Stomach (tissue), 9 donors: Measurements from ENCODE around the gene COQ8B. TPM values are rescaled to one million over a fixed set of nuclear protein-coding genes. Genes with fewer than 3 reads are reported as not detected.

ENCODE experiments used
- DNase-seq, 2 donors: peaks; one replicate each; pipeline versions ENCODE4 v3.0.0 to v3.0.0-alpha.2; 2013 to 2019
- H3K27ac ChIP-seq, 5 donors: fragments of 200-600 bp in 4 of 5; sonication (generic) in 4 of 5; one replicate each; pipeline ENCODE4 v1.5.1; 2013 to 2019; ENCODE audit warnings: mild to moderate bottlenecking in 1 of 5, moderate library complexity in 1 of 5
- H3K27me3 ChIP-seq, 3 donors: fragments of 200-600 bp; sonication (generic); one replicate each; pipeline ENCODE4 v1.5.1; 2017 to 2019; ENCODE audit warnings: mixed run types in 1 of 3
- H3K36me3 ChIP-seq, 4 donors: fragments of 200-600 bp; sonication (generic); 1 replicate in 3 of 4; 2 replicates in 1 of 4; pipeline ENCODE4 v1.5.1; 2016 to 2019
- H3K4me1 ChIP-seq, 4 donors: fragments of 200-600 bp; sonication (generic); one replicate each; pipeline ENCODE4 v1.5.1; 2016 to 2019
- H3K4me3 ChIP-seq, 4 donors: fragments of 200-600 bp; sonication (generic) in 3 of 4; one replicate each; pipeline ENCODE4 v1.5.1; 2016 to 2019; ENCODE audit warnings: mild to moderate bottlenecking in 1 of 4
- H3K9me3 ChIP-seq, 4 donors: fragments of 200-600 bp; sonication (generic); one replicate each; pipeline ENCODE4 v1.5.1; 2016 to 2019
- EP300 ChIP-seq: sonication (generic); formaldehyde crosslinking; IDR thresholded peaks from one replicate; pipeline ENCODE4 v1.6.1; 2017; ENCODE audit warnings: antibody characterized with exemption
- POLR2A ChIP-seq, 4 donors: fragments of 450-650 bp; IDR thresholded peaks; one replicate each; pipeline ENCODE4 v1.6.1; 2016; ENCODE audit warnings: antibody characterized with exemption in 4 of 4, control low read depth in 2 of 4, mild to moderate bottlenecking in 1 of 4, moderate library complexity in 1 of 4
- POLR2AphosphoS5 ChIP-seq, 3 donors: sonication (generic); formaldehyde crosslinking; IDR thresholded peaks; one replicate each; pipeline ENCODE4 v1.6.1; 2016; ENCODE audit warnings: antibody characterized with exemption in 3 of 3
- WGBS, 5 donors: extraction: QIAGEN DNeasy Blood & Tissue Kit in 3 of 5; methylation state at CpG; one replicate each; pipeline versions ENCODE4 v1.1.5 to v1.1.7; 2013 to 2018; 5-methylcytosine and 5-hydroxymethylcytosine counted together
- intact Hi-C: fragments of 100-400 bp; cut with DNase I; formaldehyde crosslinking; loops from one replicate; pipeline ENCODE4 v1.15.1; 2023; ENCODE audit warnings: low total_unique reads
- polyA plus RNA-seq, 3 donors: library from polyadenylated mRNA; stranded (reverse); fragments of 200-250 nt; gene quantifications; one replicate each; pipeline ENCODE4 v1.2.3, GENCODE V29; 2013
- total RNA-seq, 5 donors: library from RNA; depleted of rRNA; stranded (reverse); fragments of >200 nt; gene quantifications; one replicate each; pipeline versions ENCODE4 v1.1.0 to v1.2.3, GENCODE V29; 2014 to 2016
- TF ChIP-seq, protein P1 (sequence below), 7 experiments: fragments of 450-650 bp in 4 of 7; fragments of 200-600 bp in 3 of 7; sonication (generic) in 3 of 7; IDR thresholded peaks; one replicate each; pipeline ENCODE4 v1.5.1; 2016 to 2019; ENCODE audit warnings: antibody characterized with exemption in 7 of 7, control low read depth in 2 of 7, mild to moderate bottlenecking in 1 of 7
- donor health status: healthy with polysubstance abuse.
- donor health status: Bipolar disorder and iron deficiency.
- donor health status: healthy.

The COQ8B gene
- total and polyA plus RNA-seq, 8 donors: 26.9 to 91.5 (median 41.9) TPM

DNA sequence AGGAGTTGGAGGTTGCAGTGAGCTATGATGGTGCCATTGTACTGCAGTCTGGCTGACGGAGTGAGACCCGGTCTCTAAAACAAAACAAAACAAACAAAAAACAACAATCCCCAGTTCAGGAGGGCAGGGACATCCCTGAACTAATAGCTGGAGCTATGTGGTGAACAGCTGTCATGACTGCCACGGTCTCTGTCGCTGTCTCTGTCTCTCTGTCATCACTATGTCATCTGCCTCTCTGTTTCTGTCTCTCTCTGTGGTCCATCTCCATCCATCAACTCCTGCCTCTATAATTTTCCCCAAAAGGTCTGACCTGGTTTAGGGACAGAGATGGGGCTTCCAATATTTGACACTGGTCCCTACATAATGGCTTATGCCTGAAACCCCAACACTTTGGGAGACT is 7.6 kb upstream of the COQ8B start:
- TF ChIP-seq, protein P1, sequence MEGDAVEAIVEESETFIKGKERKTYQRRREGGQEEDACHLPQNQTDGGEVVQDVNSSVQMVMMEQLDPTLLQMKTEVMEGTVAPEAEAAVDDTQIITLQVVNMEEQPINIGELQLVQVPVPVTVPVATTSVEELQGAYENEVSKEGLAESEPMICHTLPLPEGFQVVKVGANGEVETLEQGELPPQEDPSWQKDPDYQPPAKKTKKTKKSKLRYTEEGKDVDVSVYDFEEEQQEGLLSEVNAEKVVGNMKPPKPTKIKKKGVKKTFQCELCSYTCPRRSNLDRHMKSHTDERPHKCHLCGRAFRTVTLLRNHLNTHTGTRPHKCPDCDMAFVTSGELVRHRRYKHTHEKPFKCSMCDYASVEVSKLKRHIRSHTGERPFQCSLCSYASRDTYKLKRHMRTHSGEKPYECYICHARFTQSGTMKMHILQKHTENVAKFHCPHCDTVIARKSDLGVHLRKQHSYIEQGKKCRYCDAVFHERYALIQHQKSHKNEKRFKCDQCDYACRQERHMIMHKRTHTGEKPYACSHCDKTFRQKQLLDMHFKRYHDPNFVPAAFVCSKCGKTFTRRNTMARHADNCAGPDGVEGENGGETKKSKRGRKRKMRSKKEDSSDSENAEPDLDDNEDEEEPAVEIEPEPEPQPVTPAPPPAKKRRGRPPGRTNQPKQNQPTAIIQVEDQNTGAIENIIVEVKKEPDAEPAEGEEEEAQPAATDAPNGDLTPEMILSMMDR (IDR thresholded peaks at IDR 0.05): no peak
- no peak for TF ChIP-seq POLR2AphosphoS5 (IDR thresholded peaks at IDR 0.05)
- TF ChIP-seq POLR2A (IDR thresholded peaks at IDR 0.05): no peak
- no peak for TF ChIP-seq EP300
- Histone ChIP-seq H3K27ac (peak overlapping the region in 1 of 5 donors; percentile 8), H3K4me1 (peaks cover 30 to 61% (median 49%) of the 10 kb centered on the region in 4 donors), H3K4me3 (peak overlapping the region in 1 of 4 donors; percentile 83), H3K36me3 (peaks cover 53 to 78% (median 65%) of the 10 kb centered on the region in 4 donors), H3K27me3 (no peaks in the 10 kb centered on the region), H3K9me3 (no peaks in the 10 kb centered on the region)
- 86 to 96% (median 93%) methylated on average over 4 of the region's 4 CpGs for WGBS, 5 donors
- no peak for DNase-seq
- intact Hi-C loops: no loop called here

DNA sequence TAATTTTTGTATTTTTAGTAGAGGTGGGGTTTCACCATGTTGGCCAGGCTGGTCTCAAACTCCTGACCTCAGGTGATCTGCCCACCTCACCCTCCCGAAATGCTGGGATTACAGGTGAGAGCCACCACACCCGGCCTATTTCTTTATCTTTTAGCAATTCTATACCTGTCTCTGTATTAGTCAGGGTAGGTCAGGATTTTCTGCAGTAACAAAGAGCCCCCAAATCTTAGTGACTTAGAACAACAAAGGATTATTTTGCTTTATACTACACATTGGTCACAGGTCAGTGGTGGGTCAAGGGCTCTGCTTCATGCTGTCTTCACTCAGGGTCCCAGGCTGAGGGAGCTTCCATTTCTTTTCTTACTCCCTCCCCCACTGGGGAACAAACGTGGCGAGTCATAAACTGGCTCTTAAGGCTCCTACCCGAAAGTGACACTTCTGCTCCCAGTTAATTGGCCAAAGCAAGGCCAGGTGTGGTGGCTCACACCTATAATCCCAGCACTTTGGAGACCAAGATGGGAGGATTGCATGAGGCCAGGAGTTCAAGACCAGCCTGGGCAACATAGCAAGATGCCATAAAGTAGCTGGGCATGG is 7.1 kb upstream of the COQ8B start:
- WGBS, 5 donors: 88 to 97% (median 94%) methylated on average over 5 of the region's 5 CpGs
- Histone ChIP-seq H3K27ac (no peak overlapping the region), H3K9me3 (no peaks in the 10 kb centered on the region), H3K36me3 (peaks cover 48 to 73% (median 60%) of the 10 kb centered on the region in 4 donors), H3K4me3 (peak overlapping the region in 1 of 4 donors; percentile 83), H3K27me3 (no peaks in the 10 kb centered on the region), H3K4me1 (peaks cover 30 to 67% (median 52%) of the 10 kb centered on the region in 4 donors)
- TF ChIP-seq POLR2A (IDR thresholded peaks at IDR 0.05): no peak
- TF ChIP-seq EP300: no peak
- TF ChIP-seq, protein P1 (IDR thresholded peaks at IDR 0.05): no peak
- TF ChIP-seq POLR2AphosphoS5 (IDR thresholded peaks at IDR 0.05): no peak
- intact Hi-C loops: no loop called here
- DNase-seq: no peak

DNA sequence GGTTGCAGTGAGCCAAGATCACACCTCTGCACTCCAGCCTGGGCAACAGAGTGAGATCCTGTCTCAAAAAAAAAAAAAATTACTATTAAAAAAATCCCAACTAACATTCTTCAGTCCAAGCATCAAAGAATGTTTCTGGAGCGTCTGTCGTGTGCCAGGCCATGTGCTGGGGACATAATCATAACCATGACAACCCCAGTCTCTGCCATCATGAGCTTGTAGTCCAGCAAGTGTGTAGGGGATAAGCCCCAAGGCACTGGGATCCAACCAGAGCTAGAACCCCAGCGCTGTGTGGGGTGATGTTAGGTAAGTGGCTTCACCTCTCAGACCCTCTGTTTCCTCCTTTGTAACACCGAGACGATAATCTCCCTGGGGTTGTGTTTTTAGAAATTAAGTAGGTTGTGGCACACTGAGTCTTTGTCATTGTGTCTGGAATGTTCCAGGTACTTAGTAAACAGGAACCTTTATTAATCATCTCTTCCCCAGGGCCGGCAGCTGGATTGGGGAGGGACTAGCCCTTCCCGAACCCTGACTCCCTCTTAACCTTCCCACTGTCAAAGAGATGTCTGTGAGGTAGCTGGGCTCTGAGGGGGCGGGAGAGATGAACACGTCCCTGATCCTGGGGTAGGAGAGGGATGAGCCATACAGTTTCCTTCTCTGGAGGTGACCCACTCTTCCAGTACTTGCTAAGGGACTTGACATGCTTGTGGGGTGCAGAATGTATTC is 5.4 kb upstream of the COQ8B start:
- no peaks in the 10 kb centered on the region for H3K27me3 ChIP-seq
- peak overlapping the region in 3 of 4 donors; percentile 10 to 83 (median 75) for H3K4me3 ChIP-seq
- peaks cover 30 to 79% (median 57%) of the 10 kb centered on the region in 4 donors for H3K4me1 ChIP-seq
- DNase-seq: no peak
- 59 to 71% (median 65%) methylated on average over 9 of the region's 9 CpGs for WGBS, 5 donors
- H3K27ac ChIP-seq: peak overlapping the region in 4 of 5 donors; percentile 98 to 100 (median 99)
- H3K36me3 ChIP-seq: peaks cover 32 to 56% (median 43%) of the 10 kb centered on the region in 4 donors
- TF ChIP-seq POLR2AphosphoS5 (IDR thresholded peaks at IDR 0.05): peak in 1 of 3 donors; percentile 7
- TF ChIP-seq, protein P1 (IDR thresholded peaks at IDR 0.05): no peak
- no peak for TF ChIP-seq POLR2A (IDR thresholded peaks at IDR 0.05)
- intact Hi-C loops: no loop called here
- no peaks in the 10 kb centered on the region for H3K9me3 ChIP-seq

DNA sequence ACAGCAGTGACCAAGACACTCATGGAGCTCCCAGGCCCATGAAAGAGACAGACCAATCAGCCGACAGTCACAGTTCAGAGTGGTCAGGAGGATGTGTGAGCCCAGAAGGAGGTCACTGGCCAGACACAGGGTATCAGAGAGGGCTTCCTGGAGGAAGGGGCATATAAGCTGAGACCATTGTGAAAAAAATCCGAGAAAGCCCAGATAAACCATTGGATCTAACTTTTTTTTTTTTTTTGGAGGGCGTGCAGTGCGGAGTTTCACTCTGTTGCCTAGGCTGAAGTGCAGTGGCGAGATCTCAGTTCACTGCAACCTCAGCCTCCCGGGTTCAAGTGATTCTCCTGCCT is 4.4 kb upstream of the COQ8B start:
- WGBS, 5 donors: 79 to 91% (median 84%) methylated on average over 6 of the region's 6 CpGs
- DNase-seq: no peak
- intact Hi-C loops: no loop called here
- TF ChIP-seq, protein P1 (IDR thresholded peaks at IDR 0.05): no peak
- no peak for TF ChIP-seq EP300
- TF ChIP-seq POLR2A (IDR thresholded peaks at IDR 0.05): no peak
- TF ChIP-seq POLR2AphosphoS5 (IDR thresholded peaks at IDR 0.05): no peak
- H3K4me3 ChIP-seq: peak overlapping the region; percentile 75 to 88 (median 84)
- H3K9me3 ChIP-seq: no peaks in the 10 kb centered on the region
- peak overlapping the region; percentile 60 to 100 (median 99) for H3K27ac ChIP-seq
- H3K36me3 ChIP-seq: peaks cover 24 to 46% (median 33%) of the 10 kb centered on the region in 4 donors
- H3K4me1 ChIP-seq: peaks cover 33 to 80% (median 59%) of the 10 kb centered on the region in 4 donors
- no peaks in the 10 kb centered on the region for H3K27me3 ChIP-seq
